Measurements from ENCODE around the gene TEKT5.
"Not testable (repeated sequence)": the region's sequence is repeated elsewhere in the genome, so short reads cannot be mapped to it uniquely, and the experiment has no call there.

Gene TEKT5

DNA sequence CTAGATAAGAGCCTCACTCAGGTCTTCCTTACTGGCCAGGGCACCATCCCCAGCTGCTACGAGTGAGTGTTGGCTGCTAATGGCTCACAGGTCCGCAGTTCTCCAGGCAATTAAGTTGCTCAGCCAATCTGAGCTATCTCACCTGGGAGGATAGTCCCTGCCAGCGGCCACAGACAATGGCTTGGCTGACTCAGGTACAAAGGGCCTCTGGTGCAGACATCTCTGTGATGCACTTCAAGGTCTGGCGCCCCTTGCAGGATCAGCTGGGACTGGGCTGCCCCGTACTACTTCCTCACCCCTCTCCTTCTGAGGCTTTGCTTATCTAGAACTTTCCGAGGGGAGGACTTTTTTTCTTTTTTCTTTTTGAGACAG is 65.2 kb downstream of the TEKT5 start:
- no peak for DNase-seq

DNA sequence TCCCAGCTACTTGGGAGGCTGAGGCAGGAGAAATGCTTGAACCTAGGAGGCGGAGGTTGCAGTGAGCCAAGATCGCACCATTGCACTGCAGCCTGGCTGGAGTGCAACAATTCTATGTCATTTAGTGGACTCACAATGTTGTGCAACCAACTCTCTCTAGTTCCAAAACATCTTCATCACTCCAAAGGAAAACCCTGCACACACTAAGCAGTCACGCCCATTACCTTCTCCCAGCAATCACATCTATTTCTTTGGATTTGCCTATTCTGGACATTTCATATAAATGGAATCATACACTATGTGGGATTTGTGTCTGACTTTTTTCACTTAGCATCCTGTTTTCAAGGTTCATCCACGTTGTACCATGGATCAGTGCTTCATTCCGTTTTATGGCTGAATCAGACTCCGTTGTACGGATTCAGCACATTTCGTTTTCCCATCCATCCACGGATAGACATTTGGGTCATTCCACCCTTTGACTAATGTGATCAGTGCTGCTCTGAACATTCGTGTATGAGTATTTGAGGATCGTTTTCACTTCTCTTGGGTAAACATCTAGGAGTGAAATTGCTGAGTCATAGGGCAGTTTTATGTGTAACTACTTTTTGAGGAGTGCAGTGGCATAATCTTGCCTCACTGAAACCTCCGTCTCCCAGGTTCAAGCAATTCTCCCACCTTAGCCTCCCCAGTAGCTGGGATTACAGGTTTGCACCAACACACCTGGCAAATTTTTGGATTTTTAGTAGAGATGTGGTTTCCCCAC is 69.0 kb downstream of the TEKT5 start:
- no peak for DNase-seq

DNA sequence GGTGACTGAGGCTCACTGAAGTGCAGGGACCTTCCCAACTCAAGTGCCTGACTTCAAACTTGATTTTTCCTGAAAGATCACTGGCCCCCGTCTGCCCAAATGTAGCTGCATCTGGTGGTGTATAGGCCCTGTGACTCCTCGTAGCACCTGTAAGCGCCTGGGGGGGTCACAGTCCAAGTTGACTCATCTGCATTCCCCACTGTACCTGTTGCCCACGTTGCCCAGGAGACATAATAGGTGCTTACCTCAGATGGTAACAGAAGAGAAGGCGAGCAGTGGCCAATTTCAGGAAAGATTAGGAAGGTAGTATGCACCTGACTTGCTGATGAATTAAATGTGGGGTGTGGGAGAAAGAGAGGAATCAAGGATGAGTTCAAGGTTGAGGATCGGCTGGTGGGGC is 70.2 kb downstream of the TEKT5 start:
- no peak for DNase-seq

DNA sequence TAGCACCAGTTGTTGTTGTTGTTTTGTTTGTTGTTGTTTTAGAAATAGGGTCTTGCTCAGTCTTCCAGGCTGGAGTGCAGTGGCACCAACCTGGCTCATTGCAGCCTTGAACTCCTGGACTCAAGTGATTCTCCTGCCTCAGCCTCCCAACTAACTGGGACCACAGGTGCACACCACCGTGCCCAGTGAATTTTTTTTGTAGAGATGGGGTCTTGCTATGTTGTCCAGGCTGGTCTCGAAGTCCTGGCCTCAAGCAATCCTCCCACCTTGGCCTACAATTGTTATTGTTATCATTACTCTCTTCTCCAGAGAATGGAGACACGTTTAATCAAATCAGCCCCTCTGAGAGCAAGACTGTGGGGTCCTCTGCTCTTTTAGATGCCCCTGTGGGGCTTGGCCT is 71.7 kb downstream of the TEKT5 start:
- no peak for DNase-seq

DNA sequence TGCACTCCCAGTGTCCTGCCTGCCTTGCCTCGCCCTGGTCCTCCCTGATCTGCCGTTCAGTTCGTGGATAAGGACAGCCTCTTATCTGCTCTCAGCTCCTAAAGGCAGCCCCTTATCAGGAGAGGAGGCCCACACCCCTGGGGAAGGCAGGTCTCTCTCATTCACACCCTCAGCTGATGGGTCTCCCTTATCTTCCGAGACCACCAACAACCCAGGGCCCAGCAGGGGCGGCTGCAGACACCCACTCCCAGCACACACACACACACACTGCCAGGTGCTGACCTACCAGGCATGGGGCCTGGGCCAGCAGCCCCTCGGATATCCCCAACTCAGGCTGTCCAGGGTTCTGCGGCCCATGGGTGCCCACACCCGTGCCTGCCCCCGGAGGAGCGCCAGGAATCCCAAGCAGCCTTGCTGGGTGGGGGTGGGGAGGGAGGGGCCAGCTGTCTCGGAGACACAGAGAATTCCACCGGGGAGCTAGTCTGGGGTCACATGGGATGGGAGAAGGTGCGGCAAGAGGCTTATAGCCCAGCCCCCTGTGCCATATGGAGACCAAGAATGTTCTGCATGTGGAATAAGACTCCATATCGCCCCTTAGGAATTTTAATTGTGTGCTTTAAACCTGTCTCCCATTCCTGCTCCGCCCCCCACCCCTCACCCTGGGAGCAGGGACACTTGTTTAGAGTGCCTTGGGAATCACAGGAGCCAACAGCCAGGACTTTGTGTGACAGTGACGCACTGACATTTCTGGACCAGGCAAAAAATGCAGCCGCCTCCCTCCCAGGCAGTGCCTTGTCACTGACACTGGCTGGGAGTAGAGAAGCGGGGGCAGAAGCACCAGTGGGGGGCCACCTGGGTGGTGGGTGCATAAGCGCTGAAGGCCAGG is 72.5 kb downstream of the TEKT5 start:
- no peak for DNase-seq

DNA sequence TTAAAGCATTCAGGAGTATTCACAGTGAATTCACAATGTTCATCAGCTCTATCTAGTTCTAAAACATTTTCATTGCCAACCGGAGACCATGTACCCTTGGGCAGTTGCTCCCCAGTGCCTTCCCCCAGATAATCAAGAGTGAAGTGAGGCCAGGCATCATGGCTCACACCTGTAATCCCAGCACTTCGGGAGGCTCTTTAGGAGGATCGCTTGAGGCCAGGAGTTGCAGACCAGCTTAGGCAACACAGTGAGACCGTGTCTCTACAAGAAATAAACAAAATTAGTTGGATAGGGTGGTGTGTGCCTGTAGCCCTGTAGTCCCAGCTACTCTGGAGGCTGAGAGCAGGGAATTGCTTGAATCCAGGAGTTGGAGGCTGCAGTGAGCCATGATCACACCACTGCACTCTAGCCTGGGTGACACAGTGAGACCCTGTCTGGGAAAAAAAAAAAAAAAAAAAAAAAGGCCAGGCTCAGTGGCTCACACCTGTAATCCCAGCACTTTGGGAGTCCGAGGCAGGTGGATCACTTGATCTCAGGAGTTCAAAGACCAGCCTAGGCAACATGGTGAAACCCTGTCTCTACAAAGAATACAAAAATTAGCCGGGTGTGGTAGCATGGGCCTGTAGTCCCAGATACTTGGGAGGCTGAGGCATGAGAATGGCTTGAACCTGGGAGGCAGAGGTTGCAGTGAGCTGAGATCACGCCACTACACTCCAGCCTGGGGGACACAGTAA is 73.3 kb downstream of the TEKT5 start:
- not testable (repeated sequence) for DNase-seq

DNA sequence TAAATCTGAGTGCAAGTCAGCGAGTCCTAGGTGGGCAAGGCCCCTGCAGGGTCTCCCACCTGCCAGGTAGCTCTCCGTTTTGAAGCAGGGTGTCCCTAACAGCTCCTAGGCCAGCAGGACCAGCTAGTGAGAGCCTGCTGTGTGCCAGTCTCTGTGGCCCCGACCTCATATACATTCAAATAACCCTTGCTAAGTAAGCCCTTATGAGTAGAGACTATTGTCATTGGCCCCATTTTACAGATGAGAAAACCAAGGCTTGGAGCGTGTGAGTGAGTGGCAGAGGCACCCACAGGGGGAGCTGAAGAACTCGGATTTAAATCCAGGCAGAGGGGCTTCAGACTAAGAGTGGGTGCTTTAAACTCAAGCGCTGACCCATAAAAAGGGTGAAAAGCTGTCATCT is 74.6 kb downstream of the TEKT5 start:
- DNase-seq: no peak

DNA sequence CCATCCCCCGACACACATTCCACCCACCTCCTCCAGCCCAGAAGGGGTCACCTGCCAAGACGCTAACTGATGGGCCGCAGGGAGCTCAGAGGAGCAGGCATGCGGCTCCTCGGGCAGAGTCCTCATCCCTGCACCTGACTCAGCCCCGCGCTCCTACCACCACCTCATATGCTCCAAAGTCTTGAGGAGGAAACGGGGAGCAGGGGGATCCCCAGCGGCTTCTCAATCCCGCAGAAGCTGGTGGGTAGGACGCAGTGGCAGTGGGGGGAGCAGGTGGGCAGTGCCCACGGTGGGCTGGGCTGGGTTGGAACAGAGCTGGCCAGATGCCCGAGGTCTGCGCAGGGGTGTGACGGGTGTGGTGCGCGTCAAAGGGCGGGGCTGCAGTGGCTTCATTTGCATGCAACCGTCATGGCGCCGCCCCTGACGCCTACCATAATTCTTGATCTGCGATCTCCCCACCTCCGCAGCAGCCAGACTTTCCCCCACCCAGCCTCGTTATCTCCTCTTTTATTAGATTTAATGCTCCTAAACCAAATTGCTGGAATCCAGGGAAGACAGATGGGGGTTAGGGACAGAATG is 75.4 kb downstream of the TEKT5 start:
- peak in 1 of 2 donors; percentile 10 for DNase-seq

DNA sequence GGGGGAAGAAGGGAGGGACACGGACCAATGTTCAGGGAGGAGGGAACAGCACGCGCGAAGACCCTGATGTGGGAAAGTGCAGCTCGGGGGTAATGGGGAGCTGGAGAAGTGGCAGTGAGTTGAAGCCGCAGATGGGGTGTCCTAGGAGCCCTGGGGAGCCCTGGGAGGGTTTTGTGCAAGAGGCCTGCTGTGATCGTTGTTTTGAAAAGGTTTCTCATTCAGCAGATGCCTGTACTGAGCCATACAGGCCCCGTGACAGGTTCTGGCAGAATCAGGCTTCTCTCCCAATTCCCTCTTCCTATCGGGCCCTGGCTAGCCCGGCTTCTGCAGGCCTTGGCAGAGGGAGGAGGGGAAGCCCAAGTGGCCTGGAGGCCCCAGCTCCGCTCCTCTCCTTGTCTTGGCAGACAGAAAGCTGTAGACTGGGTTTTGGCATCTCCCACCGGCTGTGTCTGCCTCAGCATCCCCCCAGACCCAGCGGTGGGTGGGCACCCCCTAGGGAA is 76.0 kb downstream of the TEKT5 start:
- no peak for DNase-seq

DNA sequence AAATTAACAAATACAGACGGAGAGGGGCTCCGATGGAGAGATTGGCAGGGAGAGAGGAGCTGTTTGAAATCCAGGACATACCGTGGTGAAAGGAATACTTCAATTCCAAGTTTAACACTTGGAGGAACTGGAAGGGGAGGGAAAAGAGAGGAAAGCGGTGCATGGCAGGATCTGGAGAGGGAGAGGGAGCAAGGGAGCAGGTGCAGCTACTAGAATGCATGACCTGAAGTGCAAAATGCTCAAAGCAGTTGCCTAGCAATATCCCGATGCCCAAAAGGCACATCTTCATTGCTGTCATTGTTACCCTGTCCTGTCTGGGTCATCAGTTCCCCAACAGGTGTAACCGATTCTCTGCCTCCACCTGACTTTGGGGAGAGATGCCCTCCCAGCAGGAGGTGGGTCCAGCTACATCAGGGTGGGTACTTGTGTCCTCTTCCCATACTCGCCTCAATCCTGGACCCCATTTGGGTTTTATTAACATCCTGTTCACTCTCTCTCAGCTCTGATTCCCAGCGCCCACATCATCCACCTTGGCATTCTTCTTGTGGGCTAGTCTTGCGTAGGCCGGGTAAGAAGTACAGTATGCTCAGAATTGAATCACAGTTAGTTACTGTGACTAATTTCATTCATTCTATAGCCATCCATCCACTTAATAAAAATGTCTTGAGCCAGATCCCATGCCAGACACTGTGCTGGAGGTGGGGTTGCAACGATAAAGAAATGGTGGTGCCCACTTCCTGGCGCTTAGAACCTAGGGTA is 76.9 kb downstream of the TEKT5 start:
- no peak for DNase-seq

DNA sequence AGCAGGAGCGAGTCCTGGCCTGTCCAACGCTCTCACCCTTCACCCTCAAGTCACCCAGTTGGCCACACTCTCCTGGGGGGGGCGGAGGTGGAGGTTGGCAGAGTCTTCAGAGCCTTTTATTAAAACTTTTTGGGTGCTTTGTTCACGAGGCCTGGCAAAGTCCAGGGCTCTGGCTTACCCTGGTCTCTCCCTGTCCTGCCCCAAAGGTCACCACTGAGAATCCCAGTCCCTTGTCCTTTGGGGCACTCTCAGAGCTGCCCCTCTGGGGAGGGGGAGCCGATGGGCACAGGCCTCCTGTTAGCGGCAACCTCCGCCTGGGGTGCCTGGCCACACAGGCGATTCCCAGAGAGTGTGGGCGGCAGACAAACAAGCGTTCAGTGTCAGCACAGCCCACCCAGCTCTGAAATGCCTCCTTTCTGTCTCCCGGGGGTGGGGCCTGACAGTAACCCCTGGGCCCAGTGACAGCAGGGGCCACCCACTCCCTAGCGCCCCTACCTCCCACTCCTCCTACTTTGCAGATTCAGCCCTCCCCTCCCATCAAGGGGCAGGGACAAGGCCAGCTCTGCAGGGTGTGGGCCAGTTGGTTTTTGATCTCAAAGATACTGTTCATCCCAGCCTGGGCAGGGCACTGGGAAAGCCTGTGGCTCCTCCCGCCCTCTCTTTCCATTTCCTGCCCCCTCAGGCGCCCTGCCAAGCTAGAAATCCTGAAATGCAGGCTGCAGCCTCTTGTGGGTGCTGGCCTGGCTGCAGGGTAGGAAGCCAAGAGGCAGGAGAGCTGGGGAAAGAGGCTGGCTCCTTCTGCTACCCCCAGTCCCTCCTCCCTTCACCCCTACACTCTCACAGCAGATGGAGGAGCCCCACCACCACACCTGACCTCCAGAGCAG is 77.7 kb downstream of the TEKT5 start:
- no peak for DNase-seq

DNA sequence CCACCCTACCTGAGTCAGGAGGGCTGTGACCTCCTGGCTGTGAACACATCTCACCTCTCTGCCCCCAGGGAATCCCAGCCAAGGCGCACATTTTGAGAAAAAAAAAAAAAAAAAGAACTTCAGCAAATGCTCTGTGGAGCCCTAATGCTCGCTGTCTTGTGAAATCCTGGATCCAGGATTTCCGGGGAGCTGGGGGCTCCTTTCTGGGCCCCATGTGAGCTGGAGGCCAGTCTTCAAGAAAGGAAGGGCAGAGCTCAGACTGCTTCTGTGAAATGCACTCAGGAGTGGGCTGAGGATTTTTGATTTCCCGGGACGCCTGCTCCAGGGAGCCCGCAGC is 78.3 kb downstream of the TEKT5 start:
- no peak for DNase-seq

DNA sequence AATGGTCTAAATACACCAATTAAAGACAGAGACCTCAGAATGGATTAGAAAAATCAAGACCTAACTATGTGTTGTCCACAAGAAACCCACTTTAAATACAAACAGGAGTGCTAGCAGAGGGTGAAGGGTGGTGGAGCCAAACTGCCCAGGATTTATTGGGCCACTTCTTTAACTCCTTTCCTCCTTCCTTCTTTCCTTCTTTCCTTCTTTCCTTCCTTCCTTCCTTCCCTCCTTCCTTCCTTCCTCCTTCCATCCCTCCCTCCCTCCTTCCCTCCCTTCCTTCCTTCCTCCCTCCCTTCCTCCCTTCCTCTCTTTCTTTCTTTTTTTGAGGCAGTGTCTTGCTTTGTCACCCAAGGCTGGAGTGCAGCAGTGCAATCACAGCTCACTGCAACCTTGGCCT is 80.0 kb downstream of the TEKT5 start:
- no peak for DNase-seq

DNA sequence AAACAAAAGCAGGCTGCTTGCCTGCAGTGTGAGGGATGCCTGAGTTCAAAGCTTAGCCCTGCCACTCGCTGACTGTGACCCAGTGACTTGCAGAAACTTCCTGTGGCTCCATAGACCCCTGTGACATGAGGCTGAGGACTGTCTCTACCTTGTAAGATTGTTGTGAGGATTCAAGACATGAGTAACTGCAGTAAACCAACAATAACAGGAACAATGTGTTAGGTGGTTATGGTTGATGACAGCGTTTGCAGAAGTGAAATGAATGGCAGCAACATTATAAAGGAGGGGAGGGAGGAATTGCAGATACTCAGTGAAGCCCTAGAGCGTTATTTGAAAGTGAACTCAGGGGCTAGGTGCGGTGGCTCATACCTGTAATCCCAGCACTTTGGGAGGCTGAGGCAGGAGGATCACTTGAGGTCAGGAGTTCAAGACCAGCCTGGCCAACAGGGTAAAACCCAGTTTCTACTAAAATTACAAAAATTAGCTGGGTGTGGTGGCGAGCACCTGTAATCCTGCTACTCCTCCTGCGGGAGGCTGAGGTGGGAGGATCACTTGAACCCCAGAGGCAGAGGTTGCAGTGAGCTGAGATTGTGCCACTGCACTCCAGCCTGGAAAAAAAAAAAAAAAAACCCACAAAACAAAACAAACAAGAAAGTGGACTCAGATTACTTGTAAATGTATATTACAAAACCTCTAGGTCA is 80.8 kb downstream of the TEKT5 start:
- no peak for DNase-seq

DNA sequence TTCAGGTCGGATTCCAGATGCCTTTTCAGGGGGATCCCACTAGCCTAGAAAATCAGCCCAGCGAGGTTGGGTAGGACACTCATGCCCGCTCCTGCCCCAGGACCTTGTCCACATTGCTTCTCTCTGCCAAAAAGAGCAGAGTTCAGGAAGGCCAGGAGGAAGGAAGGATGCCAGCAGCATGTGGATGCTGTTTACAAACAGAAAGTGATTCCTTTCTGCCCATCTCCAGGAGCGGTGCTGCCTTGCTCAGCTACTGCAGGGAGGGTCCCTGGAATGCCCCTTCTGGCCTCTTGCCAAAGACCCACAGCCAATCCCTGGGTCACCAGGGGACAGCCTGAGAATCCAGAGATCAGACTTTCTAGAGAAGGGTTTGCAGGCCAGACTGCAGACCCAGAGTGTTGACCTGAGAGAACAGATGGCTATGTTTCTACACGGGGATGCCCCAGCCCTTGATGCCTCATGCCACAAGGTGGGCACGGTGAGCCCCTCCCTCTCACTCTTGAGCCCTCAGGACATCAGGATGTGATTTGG is 82.0 kb downstream of the TEKT5 start:
- no peak for DNase-seq

DNA sequence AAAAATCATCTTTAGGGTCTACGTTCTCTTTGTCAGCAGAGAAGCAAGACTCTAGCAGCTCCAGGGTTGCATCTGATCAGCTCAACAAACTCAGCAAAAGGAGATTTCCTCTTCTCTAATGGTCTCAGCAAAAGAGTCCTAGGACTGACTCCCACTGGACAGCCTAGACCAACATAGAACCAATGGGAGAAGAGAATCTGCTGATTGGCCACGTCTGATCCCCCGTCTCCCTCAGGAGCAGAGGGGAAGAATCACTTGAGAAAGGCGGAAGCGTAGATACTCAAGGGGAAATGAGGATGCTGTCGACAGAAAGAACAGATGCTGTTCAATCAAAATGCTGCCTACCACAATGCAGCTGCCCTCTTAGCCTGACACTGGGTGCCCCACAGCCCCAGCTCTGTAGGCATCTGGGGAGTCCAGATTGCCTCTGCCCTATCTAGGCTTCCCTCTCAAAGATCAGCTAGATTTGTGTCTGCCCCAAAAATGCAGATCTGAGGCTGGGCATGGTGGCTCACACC is 82.8 kb downstream of the TEKT5 start:
- DNase-seq: no peak

DNA sequence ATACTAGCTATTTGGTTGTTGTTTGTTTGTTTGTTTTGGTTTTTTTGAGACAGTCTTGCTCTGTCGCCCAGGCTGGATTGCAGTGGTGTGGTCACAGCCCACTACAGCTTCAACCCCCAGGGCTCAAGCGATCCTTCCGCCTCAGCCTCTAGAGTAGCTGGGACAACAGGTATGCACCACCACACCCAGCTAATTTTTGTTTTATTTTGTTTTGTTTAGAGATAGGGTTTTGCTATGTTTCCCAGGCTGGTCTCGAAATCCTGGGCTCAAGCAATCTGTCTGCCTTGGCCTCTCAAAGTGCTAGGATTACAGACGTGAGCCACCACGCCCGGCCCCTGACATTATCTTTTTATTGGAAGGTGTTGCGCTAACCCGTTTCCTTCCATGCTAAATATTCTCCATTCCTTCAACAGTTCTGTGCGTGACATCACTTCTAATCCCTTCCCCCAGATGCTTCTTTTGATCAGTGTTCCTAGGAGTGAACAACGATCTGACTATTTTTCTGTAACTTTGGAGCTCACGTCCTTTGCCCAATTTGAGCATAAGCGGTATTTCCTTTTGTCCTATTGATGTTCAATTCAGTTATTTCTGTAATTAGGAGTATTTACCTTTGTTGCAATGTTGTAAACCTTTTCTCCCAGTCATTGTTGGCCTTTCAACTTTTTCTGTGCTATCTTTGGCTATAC is 84.1 kb downstream of the TEKT5 start:
- DNase-seq: no peak

DNA sequence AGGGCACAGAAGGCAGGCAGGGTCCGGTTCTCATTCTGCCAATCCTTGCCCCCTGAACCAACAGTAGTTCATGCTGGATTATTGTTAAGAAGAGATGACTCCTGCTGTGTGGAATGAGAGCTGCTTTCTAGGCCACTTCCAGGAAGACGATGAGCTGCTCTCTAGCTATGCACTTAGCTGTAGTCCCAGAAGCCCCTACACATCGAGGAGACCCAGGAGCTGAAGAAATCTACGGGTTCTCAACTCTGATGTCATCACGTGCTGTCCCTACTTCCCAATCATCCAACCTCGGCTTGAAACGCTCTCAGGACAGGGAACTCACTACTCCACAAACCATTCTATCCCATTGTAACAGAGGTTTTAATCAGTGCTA is 85.3 kb downstream of the TEKT5 start:
- no peak for DNase-seq

DNA sequence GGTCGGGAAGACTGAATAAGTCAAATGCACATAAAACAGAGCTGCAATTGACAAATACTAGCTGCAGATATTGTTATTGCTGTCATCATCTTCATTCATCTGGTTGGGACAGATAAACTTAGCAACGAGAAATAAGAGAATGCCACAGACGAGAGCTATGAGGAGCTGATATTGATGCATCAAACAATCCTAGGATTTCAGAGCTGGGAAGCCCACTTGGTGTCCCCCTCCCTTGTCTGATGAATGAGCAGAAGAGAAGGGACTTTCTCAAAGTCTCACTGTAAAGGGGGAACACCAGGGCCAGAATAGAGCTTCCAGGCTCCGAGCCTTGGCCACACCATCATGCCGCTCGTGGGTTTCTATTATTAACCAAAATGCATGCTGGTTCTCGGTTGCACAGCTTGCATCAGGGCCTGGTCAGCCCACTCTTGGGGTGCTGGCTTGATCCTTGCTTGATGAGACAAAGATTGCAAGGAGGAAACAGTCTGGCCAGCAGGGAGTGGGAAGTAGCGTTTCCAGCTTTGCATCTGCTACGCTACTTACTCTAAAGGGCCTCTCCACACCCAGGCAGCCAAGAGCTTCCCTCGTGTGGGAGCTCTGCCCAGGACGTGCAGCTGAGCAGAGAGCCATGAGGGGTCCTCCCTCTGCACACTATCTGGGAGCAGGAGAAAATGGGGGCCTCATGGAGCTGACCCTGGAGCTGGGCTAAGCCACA is 85.9 kb downstream of the TEKT5 start:
- no peak for DNase-seq
